ENCODE measurements around the gene MTREX. TPM values are rescaled to one million over a fixed set of nuclear protein-coding genes. Genes with fewer than 3 reads are reported as not detected.

MTREX gene
- polyA plus RNA-seq, 1 donor (not counting 4 experiments of a cell fraction or from before 2014, with no cell fraction given) = 71.4 TPM

- no peaks in the 10 kb centered on the region for H3K9me3 ChIP-seq (ENCODE audit: control insufficient read depth, low read depth, low read length)
- dilution Hi-C loops (cut with MboI; ENCODE audit: extremely low pct_ligation_motif_present, low sequenced_read_pairs) = no loop called here
- no peaks in the 10 kb centered on the region for H4K20me1 ChIP-seq (ENCODE audit: control insufficient read depth, extremely low read depth, insufficient read depth, low read length)
- no peak overlapping the region for H2AFZ ChIP-seq (ENCODE audit: control insufficient read depth, low read length)
- no peaks in the 10 kb centered on the region for H3K79me2 ChIP-seq (ENCODE audit: control insufficient read depth, insufficient read depth, low read length)
- H3K4me3 ChIP-seq (ENCODE audit: control insufficient read depth in 2 of 3, extremely low read depth in 1 of 3, insufficient read depth in 2 of 3, low read depth in 1 of 3, low read length in 3 of 3) = no peak overlapping the region
- H3K4me2 ChIP-seq (ENCODE audit: control insufficient read depth, extremely low read depth, insufficient read depth, low read depth, low read length) = no peak overlapping the region
- TF ChIP-seq EZH2 (IDR thresholded peaks at IDR 0.05; ENCODE audit: low read length) (no peak), CTCF (optimal IDR thresholded peaks at IDR 0.05 in 1 of 3, IDR thresholded peaks at IDR 0.05 in 1 of 3, conservative IDR thresholded peaks at IDR 0.05 in 1 of 3; ENCODE audit: extremely low read depth in 1 of 3, insufficient read depth in 2 of 3, low read length in 3 of 3) (no peak)
- no peak overlapping the region for H3K27ac ChIP-seq (ENCODE audit: control insufficient read depth, insufficient read depth, low read length)
- FAIRE-seq (no peak), DNase-seq (ENCODE audit: low read depth, low spot score) (no peak)
- no peak overlapping the region for H3K9ac ChIP-seq (ENCODE audit: control insufficient read depth, extremely low read depth, insufficient read depth, low read length)
- no peaks in the 10 kb centered on the region for H3K27me3 ChIP-seq (ENCODE audit: control insufficient read depth, extremely low read depth, insufficient read depth, low read length)
- H3K9me1 ChIP-seq (ENCODE audit: control insufficient read depth, extremely low read depth, insufficient read depth, low read length) = no peaks in the 10 kb centered on the region
- peaks cover 8 to 13% of the 10 kb centered on the region in 2 experiments for H3K36me3 ChIP-seq (ENCODE audit: control insufficient read depth in 2 of 2, extremely low read depth in 1 of 2, insufficient read depth in 2 of 2, low read length in 2 of 2)
- H3K4me1 ChIP-seq (ENCODE audit: control insufficient read depth, extremely low read depth, insufficient read depth, low read length) = no peaks in the 10 kb centered on the region
Measured at GRCh38 chr5:55347786-55348185, 40.0 kb downstream of the MTREX start.

GRCh38 chr5:55350754-55351153 lies 43.0 kb downstream of the MTREX start:
- no peak overlapping the region for H3K4me3 ChIP-seq (ENCODE audit: control insufficient read depth in 2 of 3, extremely low read depth in 1 of 3, insufficient read depth in 2 of 3, low read depth in 1 of 3, low read length in 3 of 3)
- dilution Hi-C loops (cut with MboI; ENCODE audit: extremely low pct_ligation_motif_present, low sequenced_read_pairs) = no loop called here
- FAIRE-seq = no peak
- TF ChIP-seq EZH2 (IDR thresholded peaks at IDR 0.05; ENCODE audit: low read length) = no peak
- no peak for TF ChIP-seq CTCF (optimal IDR thresholded peaks at IDR 0.05 in 1 of 3, IDR thresholded peaks at IDR 0.05 in 1 of 3, conservative IDR thresholded peaks at IDR 0.05 in 1 of 3; ENCODE audit: extremely low read depth in 1 of 3, insufficient read depth in 2 of 3, low read length in 3 of 3)
- H3K27me3 ChIP-seq (ENCODE audit: control insufficient read depth, extremely low read depth, insufficient read depth, low read length) = no peaks in the 10 kb centered on the region
- no peak overlapping the region for H3K4me2 ChIP-seq (ENCODE audit: control insufficient read depth, extremely low read depth, insufficient read depth, low read depth, low read length)
- peaks cover 17 to 19% of the 10 kb centered on the region in 2 experiments for H3K36me3 ChIP-seq (ENCODE audit: control insufficient read depth in 2 of 2, extremely low read depth in 1 of 2, insufficient read depth in 2 of 2, low read length in 2 of 2)
- no peak for DNase-seq (ENCODE audit: low read depth, low spot score)
- H3K9me3 ChIP-seq (ENCODE audit: control insufficient read depth, low read depth, low read length) = no peaks in the 10 kb centered on the region
- H3K79me2 ChIP-seq (ENCODE audit: control insufficient read depth, insufficient read depth, low read length) = no peaks in the 10 kb centered on the region
- H2AFZ ChIP-seq (ENCODE audit: control insufficient read depth, low read length) = no peak overlapping the region
- H3K9ac ChIP-seq (ENCODE audit: control insufficient read depth, extremely low read depth, insufficient read depth, low read length) = no peak overlapping the region
- no peaks in the 10 kb centered on the region for H3K9me1 ChIP-seq (ENCODE audit: control insufficient read depth, extremely low read depth, insufficient read depth, low read length)
- no peaks in the 10 kb centered on the region for H3K4me1 ChIP-seq (ENCODE audit: control insufficient read depth, extremely low read depth, insufficient read depth, low read length)
- H3K27ac ChIP-seq (ENCODE audit: control insufficient read depth, insufficient read depth, low read length) = no peak overlapping the region
- no peaks in the 10 kb centered on the region for H4K20me1 ChIP-seq (ENCODE audit: control insufficient read depth, extremely low read depth, insufficient read depth, low read length)

Data from keratinocyte (primary cell).